GM10266 (cell line): ENCODE measurements around the gene SEMA5B.

Experiments
- DNase-seq: peaks from one replicate; pipeline ENCODE4 v3.0.0; 2012; ENCODE audit errors: extremely low spot score
- CTCF ChIP-seq: IDR thresholded peaks from 2 replicates; pipeline ENCODE4 v1.5.1; 2012; ENCODE audit warnings: mild to moderate bottlenecking, low read depth; ENCODE audit not compliant: control insufficient read depth, insufficient read depth; ENCODE audit errors: missing control alignments

Gene SEMA5B

GRCh38 chr3:123058505-123058904 is 30.9 kb upstream of the SEMA5B start:
- no peak for DNase-seq
- no peak for TF ChIP-seq CTCF

- TF ChIP-seq CTCF, result no peak
- DNase-seq, result no peak
Measured at GRCh38 chr3:123055352-123055751, 27.8 kb upstream of the SEMA5B start.

- no peak for DNase-seq
- TF ChIP-seq CTCF, result no peak
Measured at GRCh38 chr3:123054931-123055330, 27.4 kb upstream of the SEMA5B start.

GRCh38 chr3:123054109-123054778 is 26.7 kb upstream of the SEMA5B start:
- no peak for TF ChIP-seq CTCF
- no peak for DNase-seq

- no peak for DNase-seq
- no peak for TF ChIP-seq CTCF
Measured at GRCh38 chr3:123053107-123053506, 25.5 kb upstream of the SEMA5B start.

GRCh38 chr3:123050666-123051065 is 23.1 kb upstream of the SEMA5B start:
- no peak for TF ChIP-seq CTCF
- DNase-seq, result no peak

GRCh38 chr3:123048480-123049237 is 21.1 kb upstream of the SEMA5B start:
- TF ChIP-seq CTCF, result no peak
- DNase-seq, result no peak
